Left renal pelvis (tissue), 4 donors: Measurements from ENCODE around the gene SLC50A1. TPM values are rescaled to one million over a fixed set of nuclear protein-coding genes. Genes with fewer than 3 reads are reported as not detected.
A peak's percentile ranks its signal among the peaks of the same experiment; 100 is the strongest.

ENCODE experiments used
- DNase-seq, 4 donors: peaks; one replicate each; pipeline ENCODE4 v3.0.0-alpha.2; 2013; ENCODE audit warnings: low read depth in 4 of 4, low spot score in 3 of 4
- polyA plus RNA-seq, 4 donors: library from polyadenylated mRNA; unstranded; fragments of 120-200 nt; gene quantifications; one replicate each; pipeline ENCODE4 v1.2.1, GENCODE V29; 2013; ENCODE audit not compliant: insufficient read length in 4 of 4

SLC50A1 gene
- polyA plus RNA-seq, 4 donors, result 39.6 to 66.6 (median 54.3) TPM

DNA sequence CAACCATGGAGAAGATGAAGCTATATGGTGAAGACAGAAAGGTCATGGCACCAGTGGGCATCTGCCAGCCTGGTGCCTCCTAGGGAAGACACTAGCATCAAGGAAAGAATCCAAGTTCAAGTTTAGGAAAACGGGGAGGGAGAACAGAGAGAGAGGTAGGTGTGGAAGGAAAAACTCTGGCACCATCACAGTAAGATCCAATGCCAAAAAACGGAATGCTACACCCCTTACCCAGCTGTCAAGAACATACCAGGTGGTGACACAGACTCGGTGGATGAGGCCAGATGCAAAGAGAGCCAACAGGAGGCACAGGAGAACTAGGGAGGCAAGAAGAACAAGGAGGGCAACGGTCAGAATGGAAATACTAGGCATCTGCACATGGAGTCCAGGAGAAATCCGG is 33.9 kb downstream of the SLC50A1 start:
- DNase-seq, result no peak

DNA sequence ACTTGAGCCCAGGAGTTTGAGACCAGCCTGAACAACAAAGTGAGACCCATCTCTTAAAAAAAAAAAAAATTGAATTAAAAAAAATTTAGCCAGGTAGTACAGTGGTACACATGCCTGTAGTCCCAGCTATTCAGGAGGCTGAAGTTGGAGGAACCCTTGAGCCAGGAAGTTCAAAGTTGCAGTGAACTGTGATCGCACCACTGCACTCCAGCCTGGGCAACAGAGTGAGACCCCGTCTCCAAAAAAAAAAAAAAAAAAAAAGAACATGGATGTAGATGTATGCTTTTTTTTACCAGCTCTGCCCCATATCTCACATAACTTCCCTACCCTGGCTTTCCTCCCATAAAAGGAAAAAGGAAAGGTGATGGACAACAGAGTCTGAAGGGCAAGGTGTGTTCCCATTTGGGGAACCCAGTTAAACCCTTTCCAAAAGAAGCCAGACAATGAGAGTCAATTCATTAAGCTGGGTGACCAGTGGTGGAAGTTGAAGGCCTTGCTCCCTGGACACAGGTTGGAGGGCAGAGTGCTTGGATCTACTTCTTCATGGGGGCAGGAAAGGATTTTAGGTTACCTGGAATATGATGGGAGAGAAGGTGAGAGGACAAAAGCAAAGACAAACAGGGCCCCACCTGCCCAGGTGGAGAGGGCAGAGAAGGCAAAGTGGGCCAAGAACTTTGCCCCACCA is 34.6 kb downstream of the SLC50A1 start:
- no peak for DNase-seq

DNA sequence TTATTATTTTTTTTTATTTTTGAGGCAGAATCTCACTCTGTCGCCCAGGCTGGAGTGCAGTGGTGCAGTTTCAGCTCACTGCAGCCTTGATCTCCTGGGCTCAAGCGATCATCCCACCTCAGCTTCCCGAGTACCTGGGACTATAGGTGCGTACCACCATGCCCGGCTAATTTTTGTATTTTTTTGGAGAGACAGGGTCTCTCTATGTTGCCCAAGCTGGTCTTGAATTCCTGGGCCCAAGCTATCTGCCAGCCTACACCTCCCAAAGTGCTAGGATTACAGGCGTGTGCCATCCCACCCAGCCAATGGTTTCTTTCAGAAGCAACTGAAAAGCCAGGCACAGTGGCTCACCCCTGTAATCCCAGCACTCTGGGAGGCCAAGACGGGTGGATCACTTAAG is 35.2 kb downstream of the SLC50A1 start:
- DNase-seq, result no peak

DNA sequence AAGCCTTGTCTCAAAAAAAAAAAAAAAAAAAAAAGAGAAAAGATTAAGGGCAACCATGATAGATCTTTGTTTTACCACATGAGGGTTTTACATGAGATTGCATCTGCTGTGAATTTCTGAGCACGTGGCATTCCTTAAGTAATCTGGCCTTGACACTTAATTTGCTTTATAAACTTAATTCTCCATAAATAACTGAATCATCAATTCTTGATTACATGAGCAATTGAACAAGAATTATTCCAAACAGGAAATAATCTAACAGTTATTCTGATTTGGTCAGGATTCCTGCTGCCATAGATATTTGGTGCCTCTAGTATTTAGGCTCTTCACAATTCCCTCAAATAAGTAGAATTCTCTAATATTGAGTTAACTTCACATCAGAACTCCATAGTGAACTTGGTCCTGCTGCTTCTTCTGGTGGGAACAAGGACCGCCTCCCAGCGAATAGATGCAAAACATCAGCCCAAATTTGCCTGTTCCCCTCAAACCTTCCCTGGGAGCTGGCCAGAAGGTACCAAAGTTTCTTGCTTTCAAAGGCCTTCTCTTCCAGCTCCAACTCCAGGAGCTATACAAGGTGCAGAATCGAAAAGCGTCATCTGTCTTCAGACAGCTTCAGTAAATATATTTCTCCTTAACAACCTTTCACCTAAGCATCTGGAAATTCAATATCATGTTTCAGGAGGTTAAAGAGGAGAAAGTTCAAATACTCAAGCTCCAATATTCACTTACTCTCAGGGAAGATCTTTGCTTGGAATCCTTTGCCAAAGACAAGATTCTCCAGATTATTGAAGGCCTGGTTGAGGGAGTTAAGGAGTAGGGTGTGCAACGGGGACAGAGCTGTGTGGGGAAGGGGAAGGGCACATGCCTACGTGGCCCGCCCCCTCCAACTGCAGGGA is 36.4 kb downstream of the SLC50A1 start:
- no peak for DNase-seq

DNA sequence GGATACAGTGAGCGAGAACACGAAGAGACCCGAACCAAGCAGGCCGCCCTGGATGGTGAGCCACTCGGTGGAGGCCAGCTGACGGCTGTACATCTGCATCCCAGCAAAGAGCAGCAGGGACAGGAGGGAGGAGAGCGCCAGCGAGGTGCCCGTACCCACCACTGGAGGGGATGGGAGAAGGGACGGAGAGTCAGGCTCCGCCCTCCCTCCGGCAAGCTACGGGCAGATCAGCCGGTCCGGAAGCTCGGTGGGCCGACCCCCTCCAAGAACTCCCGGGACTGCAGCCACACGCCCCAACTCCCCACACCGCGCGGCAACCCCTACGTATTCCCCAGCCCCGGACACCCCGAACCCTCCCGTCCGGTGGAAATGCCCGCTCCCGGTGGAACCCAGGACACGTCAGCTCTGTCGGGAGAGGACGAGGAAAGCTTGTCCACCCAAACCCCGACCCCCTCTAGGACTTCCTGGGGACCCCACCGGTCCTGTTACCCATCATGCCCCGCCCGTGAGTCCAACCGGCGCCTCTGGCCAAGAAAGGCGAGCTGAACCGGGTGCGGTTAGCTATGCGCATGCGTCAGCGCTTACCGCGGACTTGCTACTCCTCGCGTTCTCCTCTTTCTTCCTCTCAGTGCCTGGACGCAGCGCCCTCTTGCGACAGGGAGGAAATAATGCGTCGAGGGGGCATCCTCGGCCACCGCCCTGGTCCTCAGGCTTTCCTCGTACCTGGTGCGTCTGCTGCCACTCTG is 37.3 kb downstream of the SLC50A1 start, which contains the start of gene KRTCAP2:
Gene KRTCAP2 (minus strand): TSS at position 573 of the 746 bp plus-strand sequence. CDS start 80 bp downstream, at position 493.
- DNase-seq, result peak in 3 of 4 donors; percentile 88 to 92 (median 92)

DNA sequence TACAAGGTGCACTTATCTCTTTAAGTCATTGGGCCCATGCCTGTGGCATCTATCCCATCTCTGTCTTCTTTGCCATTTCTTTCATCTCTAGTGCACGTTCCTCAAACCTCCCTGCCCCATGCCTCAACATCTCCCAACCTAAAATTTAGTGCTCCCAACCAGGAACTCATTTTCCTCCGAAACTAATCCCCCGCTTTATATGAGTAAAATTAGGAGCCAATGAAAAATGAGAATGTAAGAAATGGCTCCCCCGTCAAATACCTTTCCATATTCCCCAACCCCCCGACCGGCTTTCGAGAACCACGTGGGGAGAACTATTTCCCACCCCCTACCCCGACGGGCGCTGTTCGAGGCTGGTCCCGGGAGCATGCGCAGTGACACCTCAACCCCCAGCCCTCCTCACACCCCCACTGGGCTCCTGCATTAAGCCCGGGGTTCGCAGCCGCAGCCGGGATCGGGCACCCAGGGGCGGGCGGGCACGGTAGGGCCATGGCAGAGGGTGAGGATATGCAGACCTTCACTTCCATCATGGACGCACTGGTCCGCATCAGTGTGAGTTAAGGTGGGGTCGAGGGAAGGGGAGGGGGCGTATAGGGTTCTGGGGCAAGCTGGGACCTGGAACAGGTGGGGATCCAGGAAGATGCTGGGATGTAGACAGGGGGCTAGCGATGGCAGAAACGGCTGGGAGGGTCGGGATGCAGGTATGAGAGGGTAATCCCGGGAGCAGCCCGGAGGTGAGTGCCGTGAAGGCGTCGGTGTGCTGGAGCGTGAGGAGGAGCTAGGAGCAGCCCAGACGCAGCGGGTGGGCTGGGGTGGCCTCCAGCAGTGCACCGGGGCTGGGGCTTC is 38.0 kb downstream of the SLC50A1 start, which contains the start of gene TRIM46:
Gene TRIM46 (plus strand): TSS at position 372 of the 846 bp plus-strand sequence. CDS start 118 bp downstream, at position 490.
- no peak for DNase-seq

DNA sequence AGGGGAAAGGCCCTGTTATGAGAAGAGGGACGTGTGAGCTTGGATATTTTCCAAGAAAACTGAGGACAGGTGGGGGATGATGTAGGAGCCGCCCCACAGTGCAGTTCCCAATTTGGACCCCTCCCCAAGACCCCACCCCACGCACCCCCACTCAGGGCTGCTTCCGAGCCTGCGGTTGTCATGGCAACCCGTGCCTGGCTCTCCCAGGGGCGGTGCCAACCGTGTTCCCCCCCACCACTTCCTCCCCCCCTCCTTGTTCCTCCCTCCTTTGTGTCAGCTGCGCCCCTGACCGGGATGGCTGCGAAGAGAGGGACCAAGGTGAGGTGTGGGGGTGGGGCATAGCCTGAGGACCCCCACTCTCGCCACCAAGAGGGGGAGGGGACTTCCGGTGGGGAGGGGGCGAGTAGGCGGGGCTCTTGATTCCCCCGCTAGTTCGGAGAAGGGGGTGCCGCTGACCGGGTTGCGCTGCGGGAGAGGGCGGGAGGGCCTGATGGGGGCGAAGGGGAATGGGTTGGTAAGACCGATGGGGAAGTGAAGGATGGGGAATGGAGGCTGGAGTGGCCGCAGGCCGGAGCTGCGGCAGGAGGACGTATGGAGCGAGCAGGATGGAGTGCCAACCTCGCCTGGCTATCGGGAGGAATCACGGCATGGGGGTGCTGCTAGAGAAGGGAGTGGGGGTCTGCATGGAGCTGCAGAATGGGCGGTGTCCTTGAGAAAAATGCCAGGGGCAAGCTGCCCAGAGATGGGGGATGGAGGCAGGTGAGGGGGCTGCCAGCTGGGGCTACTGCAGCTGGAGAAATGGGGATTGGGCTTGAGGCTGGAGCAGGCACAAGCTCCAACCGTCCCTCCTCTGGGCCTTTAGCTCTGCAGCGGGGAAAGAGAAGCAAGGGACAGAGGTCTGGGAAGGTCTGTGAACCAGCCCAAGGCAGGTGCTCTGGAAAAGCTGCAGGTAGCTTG is 39.0 kb downstream of the SLC50A1 start:
- no peak for DNase-seq

DNA sequence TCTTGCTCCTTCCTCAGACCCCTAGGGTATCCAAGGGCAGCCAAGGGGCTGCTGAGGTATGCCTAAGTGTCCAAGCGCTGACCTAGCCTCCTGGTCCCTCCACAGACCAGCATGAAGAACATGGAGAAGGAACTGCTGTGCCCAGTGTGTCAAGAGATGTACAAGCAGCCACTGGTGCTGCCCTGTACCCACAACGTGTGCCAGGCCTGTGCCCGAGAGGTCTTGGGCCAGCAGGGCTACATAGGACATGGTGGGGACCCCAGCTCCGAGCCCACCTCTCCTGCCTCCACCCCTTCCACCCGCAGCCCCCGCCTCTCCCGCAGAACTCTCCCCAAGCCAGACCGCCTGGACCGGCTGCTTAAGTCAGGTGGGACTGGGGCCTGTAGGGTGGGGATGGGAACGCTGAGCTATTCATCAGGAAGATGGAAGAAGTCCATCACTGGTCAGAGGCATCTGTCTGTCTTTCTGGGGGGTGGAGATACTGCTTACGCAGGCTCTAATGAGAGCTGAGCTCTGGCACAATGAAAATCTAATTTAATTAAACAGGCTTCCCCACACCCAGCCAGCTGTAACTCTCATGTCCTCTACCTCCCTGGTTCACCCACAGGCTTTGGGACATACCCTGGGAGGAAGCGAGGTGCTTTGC is 39.8 kb downstream of the SLC50A1 start:
- no peak for DNase-seq

DNA sequence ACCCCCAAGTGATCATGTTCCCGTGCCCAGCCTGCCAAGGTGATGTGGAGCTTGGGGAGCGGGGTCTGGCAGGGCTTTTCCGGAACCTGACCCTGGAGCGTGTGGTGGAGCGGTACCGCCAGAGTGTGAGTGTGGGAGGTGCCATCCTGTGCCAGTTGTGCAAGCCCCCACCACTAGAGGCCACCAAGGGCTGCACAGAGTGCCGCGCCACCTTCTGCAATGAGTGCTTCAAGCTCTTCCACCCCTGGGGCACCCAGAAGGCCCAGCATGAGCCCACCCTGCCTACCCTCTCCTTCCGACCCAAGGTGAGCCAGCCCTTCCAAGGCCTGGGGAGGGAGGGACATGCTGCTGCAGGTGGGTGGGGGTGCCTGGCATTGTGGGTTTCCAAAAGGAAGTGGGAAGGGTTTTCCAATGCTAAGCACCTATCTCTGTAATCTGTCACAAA is 40.3 kb downstream of the SLC50A1 start:
- no peak for DNase-seq

DNA sequence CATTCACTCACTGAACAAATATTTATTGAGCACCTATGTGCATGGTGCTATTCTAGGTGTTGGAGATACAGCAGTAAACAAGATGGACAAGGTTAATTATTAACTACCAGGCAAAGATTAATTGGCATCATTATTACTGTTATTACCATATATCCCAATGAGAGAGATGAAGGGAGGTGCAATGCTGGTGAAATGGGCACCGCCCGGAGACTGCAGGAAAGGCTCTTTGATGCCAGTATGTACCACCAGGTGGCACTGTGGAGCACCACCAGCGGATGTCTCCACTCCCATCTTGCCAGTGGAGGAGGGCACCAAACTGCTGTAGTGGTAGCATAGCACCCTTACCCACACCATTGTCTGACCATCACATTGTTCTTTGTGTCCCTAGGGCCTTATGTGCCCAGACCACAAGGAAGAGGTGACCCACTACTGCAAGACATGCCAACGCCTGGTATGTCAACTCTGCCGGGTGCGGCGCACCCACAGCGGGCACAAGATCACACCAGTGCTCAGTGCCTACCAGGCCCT is 41.0 kb downstream of the SLC50A1 start:
- no peak for DNase-seq

DNA sequence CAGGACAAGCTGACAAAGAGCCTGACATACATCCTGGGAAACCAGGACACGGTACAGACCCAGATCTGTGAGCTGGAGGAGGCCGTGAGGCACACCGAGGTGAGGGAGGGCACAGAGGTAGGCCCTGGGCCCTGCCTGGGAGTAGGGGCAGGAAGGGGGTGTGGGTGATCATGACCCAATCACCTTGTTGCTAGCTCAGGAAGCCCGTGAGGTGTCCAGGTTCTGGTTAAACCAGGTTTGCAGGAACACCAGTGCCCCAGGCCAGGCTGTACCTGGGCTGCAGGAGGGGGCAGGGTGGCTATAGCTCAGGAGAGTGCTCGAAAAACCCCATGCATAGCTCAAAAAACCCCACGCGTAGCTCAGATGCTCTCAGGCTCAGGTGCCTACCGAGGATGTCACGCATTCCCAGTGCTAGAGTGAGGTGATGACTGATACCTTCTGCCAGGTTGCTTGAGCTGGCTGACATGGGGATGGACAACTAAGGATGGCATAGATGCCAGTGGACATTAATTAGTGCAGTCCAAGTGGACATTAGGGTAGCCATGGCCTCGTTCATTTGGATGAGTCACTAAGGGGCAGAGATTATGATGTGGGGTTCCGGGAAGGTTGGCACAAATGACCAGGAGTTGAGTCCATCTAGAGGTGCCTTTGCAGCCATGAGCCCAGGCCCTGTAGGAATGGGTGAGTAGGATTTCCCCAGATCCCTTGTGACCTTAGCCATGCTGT is 41.7 kb downstream of the SLC50A1 start:
- DNase-seq, result no peak

DNA sequence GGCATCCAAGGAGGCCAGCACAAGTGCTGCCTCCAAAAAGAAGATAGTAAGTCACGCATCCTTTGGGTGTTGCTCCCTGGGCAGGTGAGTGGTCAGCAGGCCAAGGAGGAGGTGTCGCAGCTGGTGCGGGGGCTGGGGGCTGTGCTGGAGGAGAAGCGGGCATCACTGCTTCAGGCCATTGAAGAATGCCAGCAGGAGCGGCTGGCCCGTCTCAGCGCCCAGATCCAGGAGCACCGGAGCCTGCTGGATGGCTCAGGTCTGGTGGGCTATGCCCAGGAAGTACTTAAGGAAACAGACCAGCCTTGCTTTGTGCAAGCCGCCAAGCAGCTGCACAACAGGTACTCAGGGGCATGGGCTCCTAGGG is 42.2 kb downstream of the SLC50A1 start:
- no peak for DNase-seq

DNA sequence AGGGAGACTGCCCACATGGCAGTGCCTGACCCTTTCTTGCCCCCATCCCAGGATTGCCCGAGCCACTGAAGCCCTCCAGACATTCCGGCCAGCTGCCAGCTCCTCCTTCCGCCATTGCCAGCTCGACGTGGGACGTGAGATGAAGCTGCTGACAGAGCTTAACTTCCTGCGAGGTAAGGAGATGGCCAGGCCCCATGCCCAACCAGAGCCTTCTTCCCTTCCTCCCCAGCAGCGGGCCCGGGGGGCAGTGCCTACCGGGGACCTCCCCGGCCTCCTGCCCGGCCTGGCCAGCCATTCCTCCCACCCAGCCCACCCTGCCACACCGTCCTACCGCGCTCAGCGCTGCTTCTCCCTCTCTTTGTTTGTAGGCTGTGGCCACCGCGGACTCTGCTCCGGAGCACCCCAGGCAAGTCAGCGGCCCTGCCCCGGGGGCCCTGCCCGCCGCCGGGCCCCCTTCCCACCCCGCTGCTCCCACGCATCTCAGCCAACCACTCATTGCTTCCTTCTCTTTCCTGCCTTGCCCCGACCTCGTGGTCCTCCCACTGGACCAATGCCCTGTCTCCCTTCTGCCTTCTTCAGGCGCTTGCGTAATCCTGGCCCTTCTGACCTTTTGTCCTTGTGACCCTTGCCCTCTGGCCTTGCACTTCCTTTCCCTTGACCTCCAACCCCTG is 42.9 kb downstream of the SLC50A1 start:
- DNase-seq, result no peak

DNA sequence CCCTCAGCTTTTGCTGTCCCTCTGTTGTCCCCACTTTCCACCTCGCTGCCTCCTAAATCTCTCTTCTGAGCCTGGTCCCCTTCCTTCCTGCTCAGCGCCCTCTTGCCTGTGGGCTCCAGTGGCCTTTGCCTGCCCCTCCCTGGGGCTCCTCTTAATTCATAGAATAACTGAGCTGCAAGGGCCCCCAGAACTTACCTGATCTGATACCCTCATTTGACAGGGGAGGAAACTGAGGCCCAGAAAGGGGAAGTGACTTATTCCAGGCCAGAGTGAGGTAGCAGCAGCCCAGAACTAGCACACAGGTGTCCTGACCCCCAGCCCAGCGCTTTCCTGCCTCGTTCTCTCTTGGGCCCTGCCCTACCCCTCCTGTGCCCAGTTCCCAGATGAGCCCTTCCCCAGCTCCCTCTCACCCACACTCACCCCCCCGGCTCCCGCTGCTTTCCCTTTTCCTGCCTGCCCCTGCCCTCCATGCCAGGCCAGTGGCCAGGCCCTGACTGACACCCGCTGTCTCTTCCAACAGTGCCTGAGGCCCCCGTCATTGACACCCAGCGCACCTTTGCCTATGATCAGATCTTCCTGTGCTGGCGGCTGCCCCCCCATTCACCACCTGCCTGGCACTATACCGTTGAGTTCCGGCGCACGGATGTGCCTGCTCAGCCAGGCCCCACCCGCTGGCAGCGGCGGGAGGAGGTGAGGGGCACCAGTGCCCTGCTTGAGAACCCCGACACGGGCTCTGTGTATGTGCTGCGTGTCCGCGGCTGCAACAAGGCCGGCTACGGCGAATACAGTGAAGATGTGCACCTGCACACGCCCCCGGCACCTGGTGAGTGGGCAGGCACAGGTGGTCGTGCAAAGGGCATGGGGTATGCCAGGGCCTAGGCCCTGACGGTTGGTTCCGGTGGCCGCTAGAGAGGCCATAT is 43.7 kb downstream of the SLC50A1 start:
- DNase-seq, result no peak

DNA sequence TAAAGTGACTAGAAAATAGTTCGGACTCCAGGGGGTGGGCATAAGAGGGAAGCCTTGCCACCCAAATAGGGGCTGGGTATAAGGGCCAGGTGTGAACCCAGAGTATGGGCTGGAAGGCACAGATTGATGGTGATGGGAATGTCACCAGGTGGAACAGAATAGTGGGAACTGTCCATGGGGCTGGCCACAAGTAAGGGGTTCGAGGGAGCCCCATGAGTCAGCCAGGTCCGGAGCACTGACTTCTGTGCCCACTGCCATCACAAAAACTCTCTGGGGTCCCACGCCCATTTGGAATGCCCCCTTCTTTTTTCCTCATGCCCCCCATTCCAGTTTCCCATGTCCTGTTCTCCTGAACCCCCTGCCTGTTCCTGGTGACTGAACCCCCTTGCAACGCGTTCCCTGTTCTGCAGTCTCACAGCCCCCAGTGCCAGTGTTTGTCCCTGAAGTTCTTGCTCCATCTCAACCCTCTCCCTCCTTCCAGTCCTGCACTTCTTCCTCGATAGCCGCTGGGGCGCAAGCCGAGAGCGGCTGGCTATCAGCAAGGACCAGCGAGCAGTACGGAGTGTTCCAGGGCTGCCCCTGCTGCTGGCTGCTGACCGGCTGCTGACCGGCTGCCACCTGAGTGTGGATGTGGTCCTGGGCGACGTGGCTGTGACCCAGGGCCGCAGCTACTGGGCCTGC is 45.9 kb downstream of the SLC50A1 start:
- DNase-seq, result no peak
